ENCODE measurements around the gene MORF4L2.

- TF ChIP-seq CTCF (IDR thresholded peaks at IDR 0.05) (no peak), POLR2A (IDR thresholded peaks at IDR 0.05) (no peak)
Measured at GRCh38 chrX:103674531-103675454, 11.7 kb downstream of the MORF4L2 start.

All from uterus (tissue), 2 donors.